HepG2 (cell line): ENCODE data around the gene SLC2A2. TPM values are rescaled to one million over a fixed set of nuclear protein-coding genes. Genes with fewer than 3 reads are reported as not detected.
A peak's percentile ranks its signal among the peaks of the same experiment; 100 is the strongest.

Experiments used
- ARHGAP35 ChIP-seq: sonication (generic); formaldehyde crosslinking; IDR thresholded peaks from 2 replicates; pipeline ENCODE4 v1.9.0; 2022; ENCODE audit warnings: mild to moderate bottlenecking, inconsistent platforms, moderate library complexity, missing genetic modification reagents, borderline replicate concordance
- ATAD3A ChIP-seq: sonication (generic); formaldehyde crosslinking; IDR thresholded peaks from 2 replicates; pipeline ENCODE4 v1.4.0; 2020; ENCODE audit warnings: missing genetic modification reagents
- BRCA1 ChIP-seq: sonication (generic); formaldehyde crosslinking; IDR thresholded peaks from 2 replicates; pipeline ENCODE4 v1.4.0; 2020; ENCODE audit warnings: missing genetic modification reagents
- CEBPG ChIP-seq: IDR thresholded peaks from 2 replicates; pipeline ENCODE4 v1.6.1; 2016
- DDIT3 ChIP-seq: sonication (generic); formaldehyde crosslinking; IDR thresholded peaks from 2 replicates; pipeline ENCODE4 v1.4.0; 2020; ENCODE audit warnings: mild to moderate bottlenecking, missing genetic modification reagents
- E2F2 ChIP-seq: sonication (generic); formaldehyde crosslinking; IDR thresholded peaks from 2 replicates; pipeline ENCODE4 v1.4.0; 2020; ENCODE audit warnings: missing genetic modification reagents, borderline replicate concordance
- HOXA9 ChIP-seq: sonication (generic); formaldehyde crosslinking; IDR thresholded peaks from 2 replicates; pipeline ENCODE4 v1.8.1; 2022; ENCODE audit warnings: missing genetic modification reagents, mild to moderate bottlenecking, moderate library complexity, borderline replicate concordance
- KDM4B ChIP-seq: sonication (generic); formaldehyde crosslinking; IDR thresholded peaks from 2 replicates; pipeline ENCODE4 v1.4.0; 2020; ENCODE audit warnings: missing genetic modification reagents
- NAIF1 ChIP-seq: sonication (generic); formaldehyde crosslinking; IDR thresholded peaks from 2 replicates; pipeline ENCODE4 v1.5.0; 2020; ENCODE audit warnings: mild to moderate bottlenecking, missing genetic modification reagents, borderline replicate concordance
- NFIB ChIP-seq: sonication (generic); formaldehyde crosslinking; IDR thresholded peaks from 2 replicates; pipeline ENCODE4 v1.9.0; 2021; ENCODE audit warnings: missing genetic modification reagents, mild to moderate bottlenecking, borderline replicate concordance
- PPARG ChIP-seq: conservative IDR thresholded peaks from 2 replicates; pipeline ENCODE4 v1.6.1; 2016; ENCODE audit warnings: missing biosample characterization, missing genetic modification reagents
- REL ChIP-seq: sonication (generic); formaldehyde crosslinking; conservative IDR thresholded peaks from 2 replicates; pipeline ENCODE4 v1.8.0; 2022; ENCODE audit warnings: mild to moderate bottlenecking, missing genetic modification reagents, moderate library complexity
- SETDB1 ChIP-seq: sonication (generic); formaldehyde crosslinking; IDR thresholded peaks from 2 replicates; pipeline ENCODE4 v1.5.1; 2020; ENCODE audit warnings: missing genetic modification reagents, mild to moderate bottlenecking, borderline replicate concordance
- SRY ChIP-seq: sonication (generic); formaldehyde crosslinking; IDR thresholded peaks from 2 replicates; pipeline ENCODE4 v1.8.0; 2022; ENCODE audit warnings: mild to moderate bottlenecking, missing genetic modification reagents
- TFDP1 ChIP-seq: IDR thresholded peaks from 2 replicates; pipeline ENCODE4 v1.6.1; 2016; ENCODE audit warnings: missing compliant biosample characterization, missing genetic modification reagents, borderline replicate concordance
- WIZ ChIP-seq: sonication (generic); formaldehyde crosslinking; IDR thresholded peaks from 2 replicates; pipeline ENCODE4 v1.5.1; 2020; ENCODE audit warnings: mild to moderate bottlenecking, missing genetic modification reagents
- ZNF260 ChIP-seq: sonication (generic); formaldehyde crosslinking; IDR thresholded peaks from 2 replicates; pipeline ENCODE4 v1.4.0; 2020; ENCODE audit warnings: missing genetic modification reagents, low read depth, mild to moderate bottlenecking, borderline replicate concordance
- ZNF3 ChIP-seq: IDR thresholded peaks from 2 replicates; pipeline ENCODE4 v1.7.0; 2017; ENCODE audit warnings: inconsistent platforms
- ZNF431 ChIP-seq: sonication (generic); formaldehyde crosslinking; IDR thresholded peaks from 2 replicates; pipeline ENCODE4 v1.9.0; 2022; ENCODE audit warnings: missing genetic modification reagents, low read depth, mild to moderate bottlenecking, borderline replicate concordance
- ZNF468 ChIP-seq: sonication (generic); formaldehyde crosslinking; IDR thresholded peaks from 2 replicates; pipeline ENCODE4 v1.8.0; 2022; ENCODE audit warnings: mild to moderate bottlenecking, moderate library complexity, missing genetic modification reagents
- ZNF747 ChIP-seq: sonication (generic); formaldehyde crosslinking; IDR thresholded peaks from 2 replicates; pipeline ENCODE4 v1.8.1; 2023; ENCODE audit warnings: missing genetic modification reagents, mild to moderate bottlenecking, borderline replicate concordance
- ZNF749 ChIP-seq: sonication (generic); formaldehyde crosslinking; IDR thresholded peaks from 2 replicates; pipeline ENCODE4 v1.8.0; 2022; ENCODE audit warnings: mild to moderate bottlenecking, missing genetic modification reagents, moderate library complexity, borderline replicate concordance
- ZNF850 ChIP-seq: sonication (generic); formaldehyde crosslinking; conservative IDR thresholded peaks from 2 replicates; pipeline ENCODE4 v1.9.0; 2021; ENCODE audit warnings: mild to moderate bottlenecking, missing genetic modification reagents
- polyA plus RNA-seq, 8 experiments: library from polyadenylated mRNA; depleted of rRNA in 3 of 8; stranded (reverse) in 7 of 8; unstranded in 1 of 8; fragments of >200 nt; fragmentation: Illumina TruSeq in 4 of 8; extraction: Trizol in 4 of 8; gene quantifications; 2 replicates each; pipeline versions ENCODE4 v1.2.1 to v1.2.3, GENCODE V29; 2011 to 2016; ENCODE audit warnings: low read depth in 4 of 8, missing spikeins in 1 of 8, mixed read lengths in 1 of 8; ENCODE audit not compliant: insufficient read depth in 1 of 8
- total RNA-seq, 5 experiments: library from RNA; depleted of rRNA; stranded (reverse); fragments of >200 nt; fragmentation: Illumina TruSeq; extraction: Trizol; gene quantifications; 2 replicates each; pipeline ENCODE4 v1.2.3, GENCODE V29; 2016; ENCODE audit warnings: low read depth in 1 of 5
- TF ChIP-seq, protein P1 (sequence below): IDR thresholded peaks from 2 replicates; pipeline ENCODE4 v1.6.1; 2016
- TF ChIP-seq, protein P2 (sequence below): sonication (generic); formaldehyde crosslinking; IDR thresholded peaks from 2 replicates; pipeline ENCODE4 v1.8.1; 2023; ENCODE audit warnings: mild to moderate bottlenecking, inconsistent platforms, moderate library complexity, missing genetic modification reagents, borderline replicate concordance

Gene SLC2A2
- total and polyA plus RNA-seq, 2 of the 13 experiments (the other 11 are each of a cell fraction or from before 2014, with no cell fraction given): 19.5 to 23.2 TPM

DNA sequence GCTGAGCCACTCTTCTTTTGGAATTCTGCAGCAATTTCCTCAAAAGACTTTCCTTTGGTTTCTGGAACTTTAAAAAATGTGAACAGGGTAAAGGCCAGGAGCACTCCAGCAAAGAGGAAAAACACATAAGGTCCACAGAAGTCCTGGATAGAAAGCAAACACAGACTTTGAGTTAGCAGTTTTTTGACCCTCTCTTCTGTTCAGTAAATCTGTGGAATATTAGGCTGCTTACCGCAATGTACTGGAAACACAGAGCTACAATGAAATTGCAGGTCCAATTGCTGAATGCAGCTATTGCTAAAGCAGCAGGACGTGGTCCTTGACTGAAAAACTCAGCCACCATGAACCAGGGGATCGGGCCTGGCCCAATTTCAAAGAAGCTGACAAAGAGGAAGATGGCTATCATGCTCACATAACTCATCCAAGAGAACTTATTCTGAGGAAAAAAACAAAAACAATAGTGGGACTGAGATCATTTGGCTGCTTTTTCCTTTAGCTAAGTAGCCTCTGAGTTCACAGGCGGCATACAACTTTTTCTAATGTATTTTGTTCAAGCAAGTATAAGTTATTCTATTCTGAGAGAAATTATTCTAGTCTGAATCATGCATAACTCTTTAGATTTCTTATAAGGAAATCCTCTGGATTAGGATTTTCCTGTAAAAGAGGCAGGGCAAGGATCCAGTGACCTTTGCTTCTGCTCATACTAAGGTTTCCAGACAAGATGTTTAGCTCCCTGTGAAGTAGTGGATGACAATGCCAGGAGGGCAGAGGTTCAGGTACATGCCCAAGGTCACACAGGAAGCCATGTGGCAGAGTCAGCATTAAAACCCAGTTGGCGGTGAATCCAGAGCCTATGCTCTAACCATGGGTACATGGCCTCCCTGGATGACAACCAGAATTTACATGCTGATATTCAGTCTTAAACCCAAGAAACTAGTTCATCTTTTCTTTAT lies 28.3 kb downstream of the SLC2A2 start (continued):
- TF ChIP-seq ZNF468 (no peak), ZNF431 (CRISPR knock-in tag) (no peak; the same call in 1 of the 2 replicates), ZNF749 (no peak), NAIF1 (CRISPR knock-in tag) (no peak), WIZ (CRISPR knock-in tag) (no peak), ZNF3 (CRISPR knock-in tag) (peak; percentile 73; the same call in 1 of the 2 replicates), ATAD3A (no peak), ARHGAP35 (no peak), DDIT3 (CRISPR knock-in tag) (no peak), NFIB (CRISPR knock-in tag) (no peak), CEBPG (CRISPR knock-in tag) (peak; percentile 79), ZNF850 (CRISPR knock-in tag) (no peak), PPARG (CRISPR knock-in tag) (peak; percentile 85), SETDB1 (CRISPR knock-in tag) (no peak), REL (CRISPR knock-in tag) (no peak), KDM4B (peak; percentile 81; the same call in 1 of the 2 replicates), TFDP1 (CRISPR knock-in tag) (no peak), HOXA9 (no peak), ZNF260 (CRISPR knock-in tag) (0 out of 2 replicates have a peak, but pooled peaks have one; percentile 67), SRY (CRISPR knock-in tag) (no peak), ZNF747 (CRISPR knock-in tag) (0 out of 2 replicates have a peak, but pooled peaks have one; percentile 14), E2F2 (CRISPR knock-in tag) (no peak), BRCA1 (CRISPR knock-in tag) (peak; percentile 75; the same call in 1 of the 2 replicates)
- TF ChIP-seq, protein P1, sequence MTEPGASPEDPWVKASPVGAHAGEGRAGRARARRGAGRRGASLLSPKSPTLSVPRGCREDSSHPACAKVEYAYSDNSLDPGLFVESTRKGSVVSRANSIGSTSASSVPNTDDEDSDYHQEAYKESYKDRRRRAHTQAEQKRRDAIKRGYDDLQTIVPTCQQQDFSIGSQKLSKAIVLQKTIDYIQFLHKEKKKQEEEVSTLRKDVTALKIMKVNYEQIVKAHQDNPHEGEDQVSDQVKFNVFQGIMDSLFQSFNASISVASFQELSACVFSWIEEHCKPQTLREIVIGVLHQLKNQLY: peak; percentile 43; the same call in 1 of the 2 replicates
- TF ChIP-seq, protein P2, sequence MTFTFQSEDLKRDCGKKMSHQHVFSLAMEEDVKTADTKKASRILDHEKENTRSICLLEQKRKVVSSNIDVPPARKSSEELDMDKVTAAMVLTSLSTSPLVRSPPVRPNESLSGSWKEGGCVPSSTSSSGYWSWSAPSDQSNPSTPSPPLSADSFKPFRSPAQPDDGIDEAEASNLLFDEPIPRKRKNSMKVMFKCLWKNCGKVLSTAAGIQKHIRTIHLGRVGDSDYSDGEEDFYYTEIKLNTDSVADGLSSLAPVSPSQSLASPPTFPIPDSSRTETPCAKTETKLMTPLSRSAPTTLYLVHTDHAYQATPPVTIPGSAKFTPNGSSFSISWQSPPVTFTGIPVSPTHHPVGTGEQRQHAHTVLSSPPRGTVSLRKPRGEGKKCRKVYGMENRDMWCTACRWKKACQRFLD: no peak
